ENCODE results near the gene RPS25. TPM values are rescaled to one million over a fixed set of nuclear protein-coding genes. Genes with fewer than 3 reads are reported as not detected.

Gene RPS25
- total RNA-seq, 1 experiment from 2014 or later: 1,083 TPM

GRCh38 chr11:119065369-119065768 is 47.2 kb upstream of the RPS25 start:
- peaks cover 8% of the 10 kb centered on the region; the same call in 1 of the 2 replicates for H3K4me1 ChIP-seq (ENCODE audit: control insufficient read depth, insufficient read depth, low read length)
- TF ChIP-seq CTCF (IDR thresholded peaks at IDR 0.05): peak; percentile 85; the same call in 1 of the 2 replicates
- no peak for TF ChIP-seq SIN3A (IDR thresholded peaks at IDR 0.05; ENCODE audit: borderline replicate concordance, insufficient read depth, low read depth, low read length)
- 0 out of 2 replicates have a peak, but pooled peaks have one; percentile 34 for ATAC-seq
- no peaks in the 10 kb centered on the region for H3K9me3 ChIP-seq (ENCODE audit: control insufficient read depth, insufficient read depth, low read depth, low read length)
- BruUV-seq (replicated peaks): no TSS peak
- H3K27ac ChIP-seq (ENCODE audit: low read length): no peak overlapping the region
- no peaks in the 10 kb centered on the region for H3K27me3 ChIP-seq (ENCODE audit: control insufficient read depth, insufficient read depth, low read length)
- no peak overlapping the region for H3K4me3 ChIP-seq (ENCODE audit: low read depth in 2 of 2, low read length in 2 of 2)
- no peaks in the 10 kb centered on the region; the same call in 1 of the 2 replicates for H3K36me3 ChIP-seq (ENCODE audit: control insufficient read depth, insufficient read depth, low read length)
- ChIA-PET CTCF (no interaction called here), POLR2A (no interaction called here)
- DNase-seq (ENCODE audit: low read depth, low spot score): no peak
- intact Hi-C loops (cut with micrococcal nuclease; ENCODE audit: unreplicated experiment): no loop called here
- in situ Hi-C loops (cut with HindIII; ENCODE audit: low pct_unique_long_range_greater_than_20kb, low sequenced_read_pairs): no loop called here

- DNase-seq (ENCODE audit: low read depth, low spot score) (no peak), ATAC-seq (no peak)
- in situ Hi-C loops (cut with HindIII; ENCODE audit: low pct_unique_long_range_greater_than_20kb, low sequenced_read_pairs) (no loop called here), intact Hi-C loops (cut with micrococcal nuclease; ENCODE audit: unreplicated experiment) (no loop called here)
- no peak for TF ChIP-seq POLR2AphosphoS5 (IDR thresholded peaks at IDR 0.05; ENCODE audit: low read depth, low read length)
- TF ChIP-seq CTCF (IDR thresholded peaks at IDR 0.05): no peak
- no peak for TF ChIP-seq REST (IDR thresholded peaks at IDR 0.05; ENCODE audit: insufficient read depth in 1 of 2, low read depth in 2 of 2, low read length in 1 of 2)
- TF ChIP-seq SIN3A (IDR thresholded peaks at IDR 0.05; ENCODE audit: borderline replicate concordance, insufficient read depth, low read depth, low read length): no peak
- TF ChIP-seq TCF7L2 (IDR thresholded peaks at IDR 0.05; ENCODE audit: low read depth, low read length): no peak
- no peaks in the 10 kb centered on the region for H3K27me3 ChIP-seq (ENCODE audit: control insufficient read depth, insufficient read depth, low read length)
- peaks cover 6% of the 10 kb centered on the region; the same call in 1 of the 2 replicates for H3K4me1 ChIP-seq (ENCODE audit: control insufficient read depth, insufficient read depth, low read length)
- no peaks in the 10 kb centered on the region; the same call in 1 of the 2 replicates for H3K36me3 ChIP-seq (ENCODE audit: control insufficient read depth, insufficient read depth, low read length)
- CTCF ChIA-PET: no interaction called here
- no peaks in the 10 kb centered on the region for H3K9me3 ChIP-seq (ENCODE audit: control insufficient read depth, insufficient read depth, low read depth, low read length)
- BruUV-seq (replicated peaks): no TSS peak
- H3K27ac ChIP-seq (ENCODE audit: low read length): no peak overlapping the region
- POLR2A ChIA-PET: no interaction called here
- no peak overlapping the region for H3K4me3 ChIP-seq (ENCODE audit: low read depth in 2 of 2, low read length in 2 of 2)
Observed at GRCh38 chr11:119062779-119063178, 44.6 kb upstream of the RPS25 start.

All from Panc1 (cell line).